CD4-positive, alpha-beta T cell treated with Interleukin-17A for 1 hour (primary cell): ENCODE data around the gene AAK1.
"Not testable (repeated sequence)": the region's sequence is repeated elsewhere in the genome, so short reads cannot be mapped to it uniquely, and the experiment has no call there.

Experiments
- DNase-seq: peaks from one replicate; pipeline ENCODE4 v3.0.0-alpha.2; 2020

AAK1 gene

GRCh38 chr2:69471793-69472192 is 171.7 kb downstream of the AAK1 start:
- no peak for DNase-seq

- no peak for DNase-seq
Measured at GRCh38 chr2:69470911-69471310, 172.6 kb downstream of the AAK1 start.

- no peak for DNase-seq
Measured at GRCh38 chr2:69469784-69470183, 173.8 kb downstream of the AAK1 start.

- no peak for DNase-seq
Measured at GRCh38 chr2:69469375-69469774, 174.2 kb downstream of the AAK1 start.

- no peak for DNase-seq
Measured at GRCh38 chr2:69466728-69467127, 176.8 kb downstream of the AAK1 start.

GRCh38 chr2:69465513-69466456 is 177.8 kb downstream of the AAK1 start:
- no peak for DNase-seq

GRCh38 chr2:69464575-69464974 is 179.0 kb downstream of the AAK1 start:
- DNase-seq, result no peak

- no peak for DNase-seq
Measured at GRCh38 chr2:69462780-69463179, 180.8 kb downstream of the AAK1 start.

GRCh38 chr2:69461404-69461803 is 182.1 kb downstream of the AAK1 start:
- DNase-seq, result no peak

- DNase-seq, result no peak
Measured at GRCh38 chr2:69459936-69460335, 183.6 kb downstream of the AAK1 start.

- no peak for DNase-seq
Measured at GRCh38 chr2:69456950-69457445, 186.5 kb downstream of the AAK1 start.

- no peak for DNase-seq
Measured at GRCh38 chr2:69456154-69456553, 187.4 kb downstream of the AAK1 start.

- no peak for DNase-seq
Measured at GRCh38 chr2:69454976-69455375, 188.6 kb downstream of the AAK1 start.

GRCh38 chr2:69453475-69454129 is 189.9 kb downstream of the AAK1 start:
- no peak for DNase-seq

GRCh38 chr2:69452687-69453086 is 190.9 kb downstream of the AAK1 start:
- DNase-seq, result no peak

- DNase-seq, result no peak
Measured at GRCh38 chr2:69450735-69451416, 192.7 kb downstream of the AAK1 start.

GRCh38 chr2:69449906-69450305 is 193.6 kb downstream of the AAK1 start:
- DNase-seq, result no peak

GRCh38 chr2:69443673-69444072 is 199.9 kb downstream of the AAK1 start:
- DNase-seq, result not testable (repeated sequence)

GRCh38 chr2:69439499-69439898 is 204.0 kb downstream of the AAK1 start:
- DNase-seq, result peak; percentile 39

GRCh38 chr2:69438580-69438979 is 205.0 kb downstream of the AAK1 start:
- DNase-seq, result no peak

GRCh38 chr2:69437751-69438154 is 205.8 kb downstream of the AAK1 start:
- no peak for DNase-seq

- peak; percentile 91 for DNase-seq
Measured at GRCh38 chr2:69436938-69437750, 206.4 kb downstream of the AAK1 start, which contains the start of gene NFU1. Gene NFU1, minus strand, starts transcription at chr2:69437435. Its CDS starts 13 bp downstream, at chr2:69437422.

- DNase-seq, result no peak
Measured at GRCh38 chr2:69436596-69436937, 207.0 kb downstream of the AAK1 start.
